CD14-positive monocyte (primary cell): Measurements from ENCODE around the gene MCF2L2. TPM values are rescaled to one million over a fixed set of nuclear protein-coding genes. Genes with fewer than 3 reads are reported as not detected.

Source experiments
- DNase-seq, 3 donors: peaks; one replicate each; pipeline ENCODE4 v3.0.0-alpha.2; 2011 to 2022
- H2AFZ ChIP-seq: 2 replicates; pipeline ENCODE4 v1.6.0; 2012; ENCODE audit warnings: mild to moderate bottlenecking, low read depth, low read length, inconsistent platforms; ENCODE audit not compliant: insufficient read depth, poor library complexity, severe bottlenecking
- H3K27ac ChIP-seq, 2 donors: 1 replicate in 1 of 2; 2 replicates in 1 of 2; pipeline ENCODE4 v1.5.1; 2012 to 2013; ENCODE audit warnings: low read length in 2 of 2, control low read depth in 1 of 2, inconsistent platforms in 1 of 2, low read depth in 1 of 2, mild to moderate bottlenecking in 1 of 2
- H3K27me3 ChIP-seq, 2 donors: one replicate each; pipeline versions ENCODE4 v1.6.0 to v1.6.1; 2011 to 2013; ENCODE audit warnings: low read length in 2 of 2; ENCODE audit not compliant: control insufficient read depth in 2 of 2, insufficient read depth in 2 of 2
- H3K36me3 ChIP-seq, 2 donors: replicated peaks in 1 of 2; 1 replicate in 1 of 2; 2 replicates in 1 of 2; pipeline versions ENCODE4 v1.5.1 to v1.6.1; 2012 to 2013; ENCODE audit warnings: low read length in 2 of 2, control low read depth in 1 of 2, inconsistent platforms in 1 of 2, mild to moderate bottlenecking in 1 of 2; ENCODE audit not compliant: insufficient read depth in 2 of 2, control insufficient read depth in 1 of 2
- H3K4me1 ChIP-seq, 2 donors: 1 replicate in 1 of 2; 2 replicates in 1 of 2; pipeline versions ENCODE4 v1.5.1 to v1.6.1; 2012 to 2013; ENCODE audit warnings: low read length in 2 of 2, control low read depth in 1 of 2, inconsistent platforms in 1 of 2, mild to moderate bottlenecking in 1 of 2, moderate library complexity in 1 of 2; ENCODE audit not compliant: insufficient read depth in 2 of 2, control insufficient read depth in 1 of 2
- H3K4me2 ChIP-seq: replicated peaks from 2 replicates; pipeline ENCODE3; 2012; ENCODE audit warnings: low read length, moderate library complexity, mild to moderate bottlenecking; ENCODE audit not compliant: poor library complexity, severe bottlenecking; ENCODE audit errors: extremely low read depth
- H3K4me3 ChIP-seq, 3 experiments: fragments of 200-600 bp in 1 of 3; sonication (generic) in 1 of 3; replicated peaks in 1 of 3; 1 replicate in 2 of 3; 2 replicates in 1 of 3; pipeline ENCODE4 v1.5.1; 2011 to 2013; ENCODE audit warnings: low read length in 3 of 3, mild to moderate bottlenecking in 3 of 3, control low read depth in 2 of 3, low read depth in 2 of 3, inconsistent platforms in 1 of 3, moderate library complexity in 1 of 3
- H3K79me2 ChIP-seq: 2 replicates; pipeline ENCODE4 v1.6.0; 2012; ENCODE audit warnings: mild to moderate bottlenecking, control low read depth, inconsistent platforms, low read length, moderate library complexity; ENCODE audit not compliant: insufficient read depth
- H3K9ac ChIP-seq: 2 replicates; pipeline ENCODE4 v1.6.0; 2017; ENCODE audit warnings: low read length, mild to moderate bottlenecking; ENCODE audit not compliant: insufficient read depth, poor library complexity, severe bottlenecking
- H3K9me3 ChIP-seq, 2 donors: replicated peaks in 1 of 2; 1 replicate in 1 of 2; 2 replicates in 1 of 2; pipeline versions ENCODE4 v1.5.1 to v1.6.1; 2012 to 2013; ENCODE audit warnings: low read length in 2 of 2, control low read depth in 1 of 2; ENCODE audit not compliant: control insufficient read depth in 1 of 2, insufficient read depth in 1 of 2
- H4K20me1 ChIP-seq: 2 replicates; pipeline ENCODE4 v1.6.0; 2012; ENCODE audit warnings: mild to moderate bottlenecking, low read length, control low read depth, moderate library complexity; ENCODE audit not compliant: insufficient read depth
- H3K27ac Mint-ChIP-seq, 7 donors: one replicate each; pipeline ENCODE4 v1.8.0; 2020; ENCODE audit warnings: mild to moderate bottlenecking in 7 of 7, mixed read lengths in 7 of 7, moderate library complexity in 6 of 7, inconsistent platforms in 2 of 7
- H3K27me3 Mint-ChIP-seq, 3 donors: one replicate each; pipeline ENCODE4 v1.8.0; 2021 to 2022; ENCODE audit warnings: low read depth in 3 of 3, mild to moderate bottlenecking in 3 of 3, mixed read lengths in 3 of 3, moderate library complexity in 3 of 3, inconsistent platforms in 1 of 3
- H3K36me3 Mint-ChIP-seq, 2 donors: one replicate each; pipeline ENCODE4 v1.8.0; 2020; ENCODE audit warnings: mixed read lengths in 2 of 2, inconsistent platforms in 1 of 2, mild to moderate bottlenecking in 1 of 2
- H3K4me1 Mint-ChIP-seq: one replicate; pipeline ENCODE4 v1.8.0; 2020; ENCODE audit warnings: mild to moderate bottlenecking, mixed read lengths
- H3K4me3 Mint-ChIP-seq, 2 donors: one replicate each; pipeline ENCODE4 v1.8.0; 2020; ENCODE audit warnings: mild to moderate bottlenecking in 2 of 2, mixed read lengths in 2 of 2, moderate library complexity in 1 of 2
- H3K9me3 Mint-ChIP-seq, 7 donors: one replicate each; pipeline ENCODE4 v1.8.0; 2020 to 2022; ENCODE audit warnings: mixed read lengths in 7 of 7, mild to moderate bottlenecking in 6 of 7, moderate library complexity in 6 of 7, inconsistent platforms in 2 of 7
- WGBS: methylation state at CpG from one replicate; pipeline ENCODE4 v1.1.5; 2013; ENCODE audit warnings: missing lambda C conversion rate; ENCODE audit not compliant: insufficient coverage; 5-methylcytosine and 5-hydroxymethylcytosine counted together
- intact Hi-C, 2 donors: fragments of 100-400 bp; cut with micrococcal nuclease; formaldehyde crosslinking; loops; one replicate each; pipeline versions ENCODE4 v1.15.0 to v1.15.1; 2023
- polyA plus RNA-seq, 3 donors: library from polyadenylated mRNA; depleted of rRNA in 1 of 3; unstranded in 2 of 3; stranded (reverse) in 1 of 3; fragments of 300-500 nt in 2 of 3; fragments of >200 nt in 1 of 3; fragmentation: Illumina TruSeq in 2 of 3; gene quantifications; 1 replicate in 2 of 3; 2 replicates in 1 of 3; pipeline ENCODE4 v1.2.3, GENCODE V29; 2012 to 2021
- TF ChIP-seq, protein P1 (sequence below): fragments of 200-600 bp; IDR thresholded peaks from one replicate; pipeline ENCODE4 v1.8.0; 2022; ENCODE audit warnings: antibody characterized with exemption, mild to moderate bottlenecking

MCF2L2 gene
- polyA plus RNA-seq, 3 donors, result 0.01 to 0.13 TPM; not detected in 1

DNA sequence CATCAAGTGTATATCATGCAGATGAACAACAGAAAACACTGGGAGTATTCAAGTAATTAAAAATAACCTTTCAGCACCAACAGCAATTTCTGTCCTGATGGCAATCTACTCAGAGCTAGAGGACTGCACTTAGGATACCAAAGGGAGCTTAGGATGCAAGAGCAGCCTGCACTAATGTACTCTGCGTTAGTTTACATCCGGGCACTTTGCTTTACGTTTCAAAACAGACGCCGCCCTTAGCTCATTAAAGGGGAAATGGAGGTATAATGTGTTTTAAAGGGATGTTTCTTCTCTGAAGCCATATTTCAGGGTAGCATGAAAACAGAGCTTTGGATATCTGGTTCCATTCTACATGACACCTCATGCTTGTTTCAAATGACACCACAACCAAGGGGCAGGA, 189.4 kb downstream of the MCF2L2 start:
- no peak for DNase-seq
- TF ChIP-seq, protein P1, sequence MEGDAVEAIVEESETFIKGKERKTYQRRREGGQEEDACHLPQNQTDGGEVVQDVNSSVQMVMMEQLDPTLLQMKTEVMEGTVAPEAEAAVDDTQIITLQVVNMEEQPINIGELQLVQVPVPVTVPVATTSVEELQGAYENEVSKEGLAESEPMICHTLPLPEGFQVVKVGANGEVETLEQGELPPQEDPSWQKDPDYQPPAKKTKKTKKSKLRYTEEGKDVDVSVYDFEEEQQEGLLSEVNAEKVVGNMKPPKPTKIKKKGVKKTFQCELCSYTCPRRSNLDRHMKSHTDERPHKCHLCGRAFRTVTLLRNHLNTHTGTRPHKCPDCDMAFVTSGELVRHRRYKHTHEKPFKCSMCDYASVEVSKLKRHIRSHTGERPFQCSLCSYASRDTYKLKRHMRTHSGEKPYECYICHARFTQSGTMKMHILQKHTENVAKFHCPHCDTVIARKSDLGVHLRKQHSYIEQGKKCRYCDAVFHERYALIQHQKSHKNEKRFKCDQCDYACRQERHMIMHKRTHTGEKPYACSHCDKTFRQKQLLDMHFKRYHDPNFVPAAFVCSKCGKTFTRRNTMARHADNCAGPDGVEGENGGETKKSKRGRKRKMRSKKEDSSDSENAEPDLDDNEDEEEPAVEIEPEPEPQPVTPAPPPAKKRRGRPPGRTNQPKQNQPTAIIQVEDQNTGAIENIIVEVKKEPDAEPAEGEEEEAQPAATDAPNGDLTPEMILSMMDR, result no peak
- H3K27me3 Mint-ChIP-seq, result peaks cover 0 to 2% (median 0%) of the 10 kb centered on the region in 3 donors
- Histone ChIP-seq H3K27ac (no peak overlapping the region), H3K27me3 (no peaks in the 10 kb centered on the region), H3K36me3 (no peaks in the 10 kb centered on the region), H3K4me1 (peaks cover 13 to 14% of the 10 kb centered on the region in 2 donors), H3K9me3 (peaks cover 12 to 16% of the 10 kb centered on the region in 2 donors), H2AFZ (no peak overlapping the region), H3K79me2 (no peaks in the 10 kb centered on the region), H4K20me1 (no peaks in the 10 kb centered on the region), H3K4me2 (no peak overlapping the region), H3K9ac (no peak overlapping the region), H3K4me3 (no peak overlapping the region)
- H3K36me3 Mint-ChIP-seq, result peaks cover 9 to 20% of the 10 kb centered on the region in 2 donors
- H3K4me1 Mint-ChIP-seq, result peaks cover 8% of the 10 kb centered on the region
- H3K9me3 Mint-ChIP-seq, result peaks cover 22 to 28% (median 25%) of the 10 kb centered on the region in 7 donors
- no peak overlapping the region for H3K4me3 Mint-ChIP-seq
- WGBS, result 87% methylated on average over 3 of the region's 5 CpGs
- H3K27ac Mint-ChIP-seq, result no peak overlapping the region
- intact Hi-C loops, result no loop called here

DNA sequence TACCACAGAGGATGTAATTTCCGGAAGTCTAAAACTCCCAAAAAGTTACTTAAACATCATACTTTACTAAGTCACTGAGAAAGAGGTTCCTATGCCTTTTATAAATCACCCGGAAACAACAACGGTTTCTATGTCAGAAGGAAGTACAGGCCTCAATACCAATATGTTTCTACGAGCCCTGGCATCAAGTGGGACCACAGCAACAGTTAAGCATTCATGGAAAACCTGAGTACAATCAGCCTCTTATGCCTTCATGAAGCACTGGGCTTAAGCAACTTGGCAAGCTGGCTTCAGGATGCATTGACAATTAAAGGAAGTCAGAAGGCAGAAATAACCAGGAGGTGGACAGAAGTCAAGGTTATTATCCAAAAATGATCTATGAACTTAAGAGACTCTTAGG, 194.5 kb downstream of the MCF2L2 start:
- Histone ChIP-seq H4K20me1 (no peaks in the 10 kb centered on the region), H3K27ac (peak overlapping the region in 1 of 2 donors; percentile 30), H3K9me3 (no peaks in the 10 kb centered on the region), H3K9ac (no peak overlapping the region), H3K27me3 (no peaks in the 10 kb centered on the region), H3K4me3 (no peak overlapping the region), H2AFZ (no peak overlapping the region), H3K4me1 (peaks cover 6 to 11% of the 10 kb centered on the region in 2 donors), H3K36me3 (no peaks in the 10 kb centered on the region), H3K4me2 (no peak overlapping the region), H3K79me2 (no peaks in the 10 kb centered on the region)
- H3K9me3 Mint-ChIP-seq, result peaks cover 0 to 7% (median 0%) of the 10 kb centered on the region in 7 donors
- TF ChIP-seq, protein P1, result no peak
- H3K4me1 Mint-ChIP-seq, result peaks cover 5% of the 10 kb centered on the region
- no peak overlapping the region for H3K4me3 Mint-ChIP-seq
- intact Hi-C loops, result loop anchor here in 1 of 2 donors (2.0 kb wide), 1 partner anchor 15 kb away; no protein-coding TSS in a partner anchor
- H3K27me3 Mint-ChIP-seq, result peaks cover 0 to 1% (median 0%) of the 10 kb centered on the region in 3 donors
- peak in 2 of 3 donors; percentile 22 to 32 for DNase-seq
- peak overlapping the region in 4 of 7 donors; percentile 79 to 87 (median 84) for H3K27ac Mint-ChIP-seq
- no peaks in the 10 kb centered on the region for H3K36me3 Mint-ChIP-seq
- WGBS, result no CpG with 5 or more reads among the region's 4 CpGs
